ENCODE data around the gene MPRIP. TPM values are rescaled to one million over a fixed set of nuclear protein-coding genes. Genes with fewer than 3 reads are reported as not detected.

The MPRIP gene
- total and polyA plus RNA-seq, 7 donors = 43.2 to 113 (median 77.4) TPM

GRCh38 chr17:17111401-17112393 is 69.4 kb downstream of the MPRIP start:
- DNase-seq = no peak
- no peak for TF ChIP-seq EP300 (IDR thresholded peaks at IDR 0.05)
- no peak for TF ChIP-seq POLR2AphosphoS5 (IDR thresholded peaks at IDR 0.05)
- Histone ChIP-seq H3K9me3 (no peaks in the 10 kb centered on the region), H3K4me3 (no peak overlapping the region), H3K36me3 (no peaks in the 10 kb centered on the region), H3K27me3 (no peaks in the 10 kb centered on the region), H3K4me1 (peaks cover 0 to 71% (median 53%) of the 10 kb centered on the region in 4 donors), H3K27ac (no peak overlapping the region)
- intact Hi-C loops (cut with DNase I) = loop anchor here (5.0 kb wide), 1 partner anchor 64 kb away; no protein-coding TSS in a partner anchor
- WGBS, 2 donors = 90 to 94% methylated on average over 26 of the region's 26 CpGs

- Histone ChIP-seq H3K27ac (no peak overlapping the region), H3K4me1 (peaks cover 0 to 61% (median 44%) of the 10 kb centered on the region in 4 donors)
- 91 to 92% methylated on average over 11 of the region's 11 CpGs for WGBS, 2 donors
Observed at GRCh38 chr17:17112628-17113200, 70.5 kb downstream of the MPRIP start.

GRCh38 chr17:17114592-17115225 is 72.5 kb downstream of the MPRIP start:
- Histone ChIP-seq H3K4me1 (peaks cover 0 to 59% (median 44%) of the 10 kb centered on the region in 4 donors), H3K27me3 (no peaks in the 10 kb centered on the region), H3K36me3 (no peaks in the 10 kb centered on the region), H3K9me3 (no peaks in the 10 kb centered on the region), H3K4me3 (no peak overlapping the region), H3K27ac (no peak overlapping the region)
- 59 to 64% methylated on average over 12 of the region's 12 CpGs for WGBS, 2 donors
- TF ChIP-seq CTCF (IDR thresholded peaks at IDR 0.05) (no peak), POLR2A (IDR thresholded peaks at IDR 0.05) (no peak), POLR2AphosphoS5 (IDR thresholded peaks at IDR 0.05) (no peak), EP300 (IDR thresholded peaks at IDR 0.05) (no peak)
- intact Hi-C loops (cut with DNase I) = loop anchor here (5.0 kb wide), 1 partner anchor 67 kb away; no protein-coding TSS in a partner anchor
- no peak for DNase-seq

More at GRCh38 chr17:17112628-17113200, 70.5 kb downstream of the MPRIP start:
- Histone ChIP-seq H3K4me3 (no peak overlapping the region), H3K27me3 (no peaks in the 10 kb centered on the region), H3K36me3 (no peaks in the 10 kb centered on the region), H3K9me3 (no peaks in the 10 kb centered on the region)
- no peak for DNase-seq
- no peak for TF ChIP-seq EP300 (IDR thresholded peaks at IDR 0.05)
- TF ChIP-seq CTCF (IDR thresholded peaks at IDR 0.05) = no peak
- no peak for TF ChIP-seq POLR2AphosphoS5 (IDR thresholded peaks at IDR 0.05)
- no peak for TF ChIP-seq POLR2A (IDR thresholded peaks at IDR 0.05)
- intact Hi-C loops (cut with DNase I) = loop anchor here (5.0 kb wide), 1 partner anchor 65 kb away; no protein-coding TSS in a partner anchor

GRCh38 chr17:17115620-17116019 is 73.4 kb downstream of the MPRIP start:
- Histone ChIP-seq H3K4me1 (peaks cover 0 to 59% (median 46%) of the 10 kb centered on the region in 4 donors), H3K27ac (no peak overlapping the region), H3K36me3 (no peaks in the 10 kb centered on the region), H3K9me3 (no peaks in the 10 kb centered on the region), H3K4me3 (no peak overlapping the region), H3K27me3 (no peaks in the 10 kb centered on the region)
- DNase-seq = no peak
- intact Hi-C loops (cut with DNase I) = no loop called here
- 92 to 94% methylated on average over 4 of the region's 4 CpGs for WGBS, 2 donors
- no peak for TF ChIP-seq POLR2A (IDR thresholded peaks at IDR 0.05)
- TF ChIP-seq POLR2AphosphoS5 (IDR thresholded peaks at IDR 0.05) = no peak
- TF ChIP-seq EP300 (IDR thresholded peaks at IDR 0.05) = no peak
- TF ChIP-seq CTCF (IDR thresholded peaks at IDR 0.05) = no peak

All from sigmoid colon (tissue), 7 donors.